MM.1S (cell line): ENCODE measurements around the gene ACAD9.

Experiments
- EZH2 ChIP-seq: fragments of 300-600 bp; sonication (generic); optimal IDR thresholded peaks from 2 replicates; pipeline ENCODE3; 2017; ENCODE audit warnings: low read depth, mild to moderate bottlenecking, antibody characterized with exemption, low read length, mixed read lengths
- EZH2phosphoT487 ChIP-seq: fragments of 300-600 bp; sonication (generic); IDR thresholded peaks from 2 replicates; pipeline ENCODE4 v1.6.1; 2018; ENCODE audit warnings: antibody characterized with exemption, low read length
- TF ChIP-seq, protein P1 (sequence below): fragments of 300-600 bp; sonication (generic); IDR thresholded peaks from 2 replicates; pipeline ENCODE4 v1.5.1; 2016; ENCODE audit warnings: antibody characterized with exemption, low read length, mixed read lengths

DNA sequence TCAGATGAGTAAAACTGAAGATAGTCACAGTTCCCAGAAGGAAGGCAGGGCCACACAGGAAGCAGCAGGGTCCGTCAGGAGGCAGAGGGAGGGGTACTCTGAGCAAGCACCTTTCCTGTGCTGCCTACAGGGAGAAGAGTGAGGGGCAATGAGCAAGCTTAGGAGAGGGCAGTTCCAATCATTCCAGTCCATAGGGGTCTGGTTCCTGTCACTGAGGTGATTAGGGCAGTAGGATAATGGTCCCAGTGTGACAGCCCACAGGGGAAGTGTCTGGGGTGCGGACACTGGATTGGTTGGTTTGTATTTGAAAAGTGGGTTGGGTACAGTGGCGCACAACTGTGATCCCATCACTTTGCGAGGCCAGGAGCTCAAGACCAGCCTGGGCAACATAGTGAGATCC is 7.1 kb upstream of the ACAD9 start:
- TF ChIP-seq, protein P1, sequence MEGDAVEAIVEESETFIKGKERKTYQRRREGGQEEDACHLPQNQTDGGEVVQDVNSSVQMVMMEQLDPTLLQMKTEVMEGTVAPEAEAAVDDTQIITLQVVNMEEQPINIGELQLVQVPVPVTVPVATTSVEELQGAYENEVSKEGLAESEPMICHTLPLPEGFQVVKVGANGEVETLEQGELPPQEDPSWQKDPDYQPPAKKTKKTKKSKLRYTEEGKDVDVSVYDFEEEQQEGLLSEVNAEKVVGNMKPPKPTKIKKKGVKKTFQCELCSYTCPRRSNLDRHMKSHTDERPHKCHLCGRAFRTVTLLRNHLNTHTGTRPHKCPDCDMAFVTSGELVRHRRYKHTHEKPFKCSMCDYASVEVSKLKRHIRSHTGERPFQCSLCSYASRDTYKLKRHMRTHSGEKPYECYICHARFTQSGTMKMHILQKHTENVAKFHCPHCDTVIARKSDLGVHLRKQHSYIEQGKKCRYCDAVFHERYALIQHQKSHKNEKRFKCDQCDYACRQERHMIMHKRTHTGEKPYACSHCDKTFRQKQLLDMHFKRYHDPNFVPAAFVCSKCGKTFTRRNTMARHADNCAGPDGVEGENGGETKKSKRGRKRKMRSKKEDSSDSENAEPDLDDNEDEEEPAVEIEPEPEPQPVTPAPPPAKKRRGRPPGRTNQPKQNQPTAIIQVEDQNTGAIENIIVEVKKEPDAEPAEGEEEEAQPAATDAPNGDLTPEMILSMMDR, result no peak
- TF ChIP-seq EZH2phosphoT487 (no peak), EZH2 (no peak)
